Heart left ventricle (tissue), 16 donors: ENCODE results near the gene FUT3. TPM values are rescaled to one million over a fixed set of nuclear protein-coding genes. Genes with fewer than 3 reads are reported as not detected.

Experiments used
- ATAC-seq, 4 donors: fragments of 200-7000 bp; cut with Tn5 transposase; one replicate each; pipeline ENCODE4 v1.9.1; 2020 to 2022; ENCODE audit warnings: moderate library complexity in 4 of 4, mild to moderate bottlenecking in 3 of 4, moderate number of reproducible peaks in 1 of 4
- DNase-seq, 5 donors: peaks; one replicate each; pipeline ENCODE4 v3.0.0-alpha.2; 2020
- H3K27ac ChIP-seq, 12 donors: fragments of 200-600 bp; sonication (generic) in 4 of 12; one replicate each; pipeline versions ENCODE4 v1.5.0 to v1.8.0; 2016 to 2022; ENCODE audit warnings: mild to moderate bottlenecking in 2 of 12
- H3K27me3 ChIP-seq, 9 donors: fragments of 200-600 bp; sonication (generic) in 2 of 9; one replicate each; pipeline versions ENCODE4 v1.5.1 to v1.8.0; 2016 to 2022; ENCODE audit warnings: mild to moderate bottlenecking in 3 of 9
- H3K36me3 ChIP-seq, 9 donors: fragments of 200-600 bp; sonication (generic) in 2 of 9; one replicate each; pipeline versions ENCODE4 v1.5.0 to v1.8.0; 2018 to 2022; ENCODE audit warnings: mild to moderate bottlenecking in 2 of 9
- H3K4me1 ChIP-seq, 12 donors: fragments of 200-600 bp; sonication (generic) in 4 of 12; one replicate each; pipeline versions ENCODE4 v1.5.0 to v1.8.0; 2016 to 2022; ENCODE audit warnings: mild to moderate bottlenecking in 3 of 12
- H3K4me3 ChIP-seq, 12 donors: fragments of 200-600 bp; sonication (generic) in 4 of 12; one replicate each; pipeline versions ENCODE4 v1.5.0 to v1.8.0; 2017 to 2022; ENCODE audit warnings: mild to moderate bottlenecking in 9 of 12, moderate library complexity in 4 of 12
- H3K9me3 ChIP-seq, 12 donors: fragments of 200-600 bp; sonication (generic) in 4 of 12; one replicate each; pipeline versions ENCODE4 v1.5.0 to v1.8.0; 2016 to 2022; ENCODE audit warnings: mild to moderate bottlenecking in 1 of 12
- POLR2A ChIP-seq, 2 donors: fragments of 450-650 bp; IDR thresholded peaks; one replicate each; pipeline ENCODE4 v1.6.1; 2017; ENCODE audit warnings: antibody characterized with exemption in 2 of 2, mild to moderate bottlenecking in 2 of 2, moderate library complexity in 2 of 2
- WGBS, 4 donors: extraction: QIAGEN DNeasy Blood & Tissue Kit in 2 of 4; methylation state at CpG; one replicate each; pipeline versions ENCODE4 v1.1.5 to v1.1.7; 2013 to 2018; 5-methylcytosine and 5-hydroxymethylcytosine counted together
- intact Hi-C, 10 donors: fragments of 100-400 bp; cut with DNase I; formaldehyde crosslinking; loops; one replicate each; pipeline versions ENCODE4 v1.11.1 to v1.14.2; 2022
- polyA plus RNA-seq, 2 donors: library from polyadenylated mRNA; stranded (reverse); fragments of 200-250 nt; gene quantifications; one replicate each; pipeline ENCODE4 v1.2.3, GENCODE V29; 2013
- total RNA-seq, 9 donors: library from RNA; depleted of rRNA in 2 of 9; stranded (reverse); fragments of >200 nt in 2 of 9; fragmentation: NEBNext Ultra II Directional in 3 of 9; extraction: Animal tissue kit (Norgen Biotek cat#: 25700) in 3 of 9; gene quantifications; one replicate each; pipeline versions ENCODE4 v1.1.0 to v1.2.4, GENCODE V29; 2016 to 2023
- TF ChIP-seq, protein P1 (sequence below), 12 donors: fragments of 200-600 bp; sonication (generic) in 4 of 12; IDR thresholded peaks; one replicate each; pipeline versions ENCODE4 v1.5.0 to v1.8.0; 2018 to 2022; ENCODE audit warnings: antibody characterized with exemption in 12 of 12, mild to moderate bottlenecking in 5 of 12
- donor health status: ischemic (EF 13 %, LVEDD 7.1; RV severe dilation, severe dysfunction).
- donor health status: healthy with polysubstance abuse.
- donor health status: DM: no; HTN: yes; CAD: no.
- donor health status: DM: no; HTN: no; CAD: no.
- donor health status: ischemic (EF 25% LVEDD 6.9; RV normal size, moderate dysfunction).
- donor health status: ischemic (EF 25% LVEDD 5.7; RV mildly dilated, moderate dysfunction).
- donor health status: healthy.
- donor health status: DM: yes; HTN: yes; CAD: no.
- donor health status: ischemic (EF 35%, LVEDD 5.7; RV mildly dilated, moderate dysfunction).
- donor health status: nonischemic (EF 11% LVEDD 7.7; RV severe dilation, severe dysfunction).
- donor health status: DM: yes; HTN: yes; CAD: no.
- donor health status: PGD.
- donor health status: ischemic (EF 29% LVEDD 5.4; RV normal size, mild dysfunction).
- donor health status: nonischemic (EF 23%, LVEDD 6.1; RV moderate dilation, normal function).

The FUT3 gene
- total and polyA plus RNA-seq, 11 donors = 0.07 TPM; not detected in 10

DNA sequence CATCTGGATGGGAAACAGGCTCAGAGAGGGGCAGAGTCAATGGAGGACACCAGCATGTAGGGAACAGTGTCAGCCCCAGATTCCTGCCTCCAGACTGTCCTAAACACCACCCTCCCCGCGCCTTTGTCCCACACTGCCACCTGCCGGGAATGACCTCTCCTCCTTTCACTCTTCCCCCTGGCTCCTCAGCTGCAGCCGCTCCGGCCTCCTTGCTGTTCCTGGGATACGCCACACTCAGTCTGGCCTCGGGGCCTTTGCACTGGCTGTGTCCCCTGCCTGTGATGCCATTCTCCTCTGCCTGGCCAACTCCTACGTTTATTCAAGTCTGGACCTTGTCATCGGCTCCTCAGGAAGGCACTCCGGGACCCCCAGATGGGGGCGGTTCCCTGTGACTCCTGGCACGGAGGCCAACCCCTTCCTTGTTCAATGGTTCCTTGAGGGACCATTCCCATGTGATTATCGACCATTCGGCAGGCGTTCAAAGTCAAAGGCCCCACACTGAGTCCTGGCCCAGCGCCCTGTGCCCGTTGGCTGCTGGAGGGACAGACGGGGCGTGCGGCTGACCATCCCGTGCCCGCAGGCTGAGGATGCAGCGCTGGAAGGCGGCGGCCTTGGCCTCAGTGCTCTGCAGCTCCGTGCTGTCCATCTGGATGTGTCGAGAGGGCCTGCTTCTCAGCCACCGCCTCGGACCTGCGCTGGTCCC lies 27.5 kb downstream of the FUT3 start:
- Histone ChIP-seq H3K4me3 (no peak overlapping the region), H3K36me3 (no peaks in the 10 kb centered on the region), H3K4me1 (peaks cover 0 to 18% (median 3%) of the 10 kb centered on the region in 12 donors), H3K27ac (no peak overlapping the region), H3K9me3 (no peaks in the 10 kb centered on the region), H3K27me3 (peaks cover 0 to 9% (median 3%) of the 10 kb centered on the region in 9 donors)
- intact Hi-C loops = no loop called here
- DNase-seq (no peak), ATAC-seq (no peak)
- 83 to 84% (median 83%) methylated on average over 25 to 30 of the region's 30 CpGs for WGBS, 4 donors
- TF ChIP-seq, protein P1, sequence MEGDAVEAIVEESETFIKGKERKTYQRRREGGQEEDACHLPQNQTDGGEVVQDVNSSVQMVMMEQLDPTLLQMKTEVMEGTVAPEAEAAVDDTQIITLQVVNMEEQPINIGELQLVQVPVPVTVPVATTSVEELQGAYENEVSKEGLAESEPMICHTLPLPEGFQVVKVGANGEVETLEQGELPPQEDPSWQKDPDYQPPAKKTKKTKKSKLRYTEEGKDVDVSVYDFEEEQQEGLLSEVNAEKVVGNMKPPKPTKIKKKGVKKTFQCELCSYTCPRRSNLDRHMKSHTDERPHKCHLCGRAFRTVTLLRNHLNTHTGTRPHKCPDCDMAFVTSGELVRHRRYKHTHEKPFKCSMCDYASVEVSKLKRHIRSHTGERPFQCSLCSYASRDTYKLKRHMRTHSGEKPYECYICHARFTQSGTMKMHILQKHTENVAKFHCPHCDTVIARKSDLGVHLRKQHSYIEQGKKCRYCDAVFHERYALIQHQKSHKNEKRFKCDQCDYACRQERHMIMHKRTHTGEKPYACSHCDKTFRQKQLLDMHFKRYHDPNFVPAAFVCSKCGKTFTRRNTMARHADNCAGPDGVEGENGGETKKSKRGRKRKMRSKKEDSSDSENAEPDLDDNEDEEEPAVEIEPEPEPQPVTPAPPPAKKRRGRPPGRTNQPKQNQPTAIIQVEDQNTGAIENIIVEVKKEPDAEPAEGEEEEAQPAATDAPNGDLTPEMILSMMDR (IDR thresholded peaks at IDR 0.05) = no peak
- TF ChIP-seq POLR2A (IDR thresholded peaks at IDR 0.05) = no peak

GRCh38 chr19:5822181-5822844 lies 28.9 kb downstream of the FUT3 start:
- Histone ChIP-seq H3K36me3 (no peaks in the 10 kb centered on the region), H3K27ac (no peak overlapping the region), H3K27me3 (no peaks in the 10 kb centered on the region), H3K9me3 (no peaks in the 10 kb centered on the region), H3K4me3 (no peak overlapping the region), H3K4me1 (peaks cover 0 to 9% (median 1%) of the 10 kb centered on the region in 12 donors)
- 45 to 52% (median 48%) methylated on average over 25 to 30 of the region's 30 CpGs for WGBS, 4 donors
- intact Hi-C loops = no loop called here
- TF ChIP-seq POLR2A (IDR thresholded peaks at IDR 0.05) = no peak
- TF ChIP-seq, protein P1 (IDR thresholded peaks at IDR 0.05) = no peak
- DNase-seq (no peak), ATAC-seq (no peak)

DNA sequence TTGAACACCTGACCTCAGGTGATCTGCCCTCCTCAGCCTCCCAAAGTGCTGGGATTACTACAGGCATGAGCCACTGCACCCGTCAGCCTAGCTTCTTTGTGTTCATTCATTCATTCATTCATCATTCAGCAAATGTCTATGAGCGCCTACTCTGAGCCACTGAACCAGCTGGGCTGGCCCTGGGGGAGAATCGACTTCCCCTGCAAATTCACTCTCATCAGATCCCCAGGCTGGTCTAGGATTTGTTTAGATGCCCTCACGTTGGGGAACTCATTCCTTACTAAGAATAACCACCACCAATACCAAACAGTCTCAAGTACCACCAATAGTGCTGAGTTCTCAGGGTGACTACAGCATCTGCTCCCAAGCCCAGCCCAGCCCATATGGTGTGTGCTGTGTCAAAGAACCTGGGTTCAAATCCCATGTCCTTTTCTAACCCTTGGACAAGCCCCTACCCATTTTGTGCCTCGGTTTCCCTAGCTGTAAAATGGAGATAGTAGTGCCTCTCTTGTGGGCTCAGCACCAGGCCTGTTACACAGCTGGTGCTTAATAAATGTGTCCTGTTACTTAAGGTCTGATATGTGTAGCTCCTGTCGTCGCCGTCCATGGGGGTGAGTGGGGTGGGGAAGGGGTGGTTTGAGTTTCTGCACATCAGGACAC lies 29.6 kb downstream of the FUT3 start:
- TF ChIP-seq, protein P1 (IDR thresholded peaks at IDR 0.05) = no peak
- WGBS, 4 donors = 55 to 66% (median 61%) methylated on average over 8 of the region's 8 CpGs

GRCh38 chr19:5820785-5821184 lies 30.5 kb downstream of the FUT3 start:
- DNase-seq (no peak), ATAC-seq (no peak)
- TF ChIP-seq POLR2A (IDR thresholded peaks at IDR 0.05) = no peak
- TF ChIP-seq, protein P1 (IDR thresholded peaks at IDR 0.05) = no peak
- Histone ChIP-seq H3K27me3 (no peaks in the 10 kb centered on the region), H3K4me3 (no peak overlapping the region), H3K9me3 (no peaks in the 10 kb centered on the region), H3K36me3 (no peaks in the 10 kb centered on the region), H3K4me1 (no peaks in the 10 kb centered on the region), H3K27ac (no peak overlapping the region)
- WGBS, 4 donors = 59 to 70% (median 64%) methylated on average over 6 of the region's 6 CpGs
- intact Hi-C loops = no loop called here

More for the DNA sequence above, 29.6 kb downstream of the FUT3 start:
- intact Hi-C loops = no loop called here
- no peak overlapping the region for H3K4me3 ChIP-seq
- no peaks in the 10 kb centered on the region for H3K36me3 ChIP-seq
- no peak for ATAC-seq
- no peaks in the 10 kb centered on the region for H3K27me3 ChIP-seq
- no peak overlapping the region for H3K27ac ChIP-seq
- no peak for DNase-seq
- H3K9me3 ChIP-seq = no peaks in the 10 kb centered on the region
- H3K4me1 ChIP-seq = peaks cover 0 to 3% (median 0%) of the 10 kb centered on the region in 12 donors
